GM12878 (cell line): ENCODE data around the gene ZBTB7B. TPM values are rescaled to one million over a fixed set of nuclear protein-coding genes. Genes with fewer than 3 reads are reported as not detected.

ENCODE experiments used
- ATAC-seq: fragments of 200-7000 bp; cut with Tn5 transposase; 3 replicates; pipeline ENCODE4 v1.9.1; 2020; ENCODE audit warnings: mild to moderate bottlenecking, moderate library complexity
- BruUV-seq: library from RNA; stranded (reverse); fragments of 400-500 nt; replicated peaks from 2 replicates; lab custom pipeline; 2021; lab: Mats Ljungman, UMichigan
- CTCF ChIA-PET: fragments of 300-600 bp; sonication (Branson Sonifier 250); formaldehyde crosslinking; extraction: SDS; loops from one replicate; lab custom pipeline; 2021; ENCODE audit warnings: inconsistent platforms; lab: Yijun Ruan, JAX
- POLR2A ChIA-PET: fragments of 350-600 bp; formaldehyde crosslinking; extraction: SDS; loops from one replicate; lab custom pipeline; 2021; ENCODE audit warnings: inconsistent platforms; lab: Charles Lee
- RAD21 ChIA-PET: fragments of 300-600 bp; sonication (Branson Sonifier 250); formaldehyde crosslinking; loops from one replicate; lab custom pipeline; 2023; ENCODE audit warnings: antibody characterized with exemption; ENCODE audit not compliant: unreplicated experiment; lab: Charles Lee
- SMC1A ChIA-PET: fragments of 300-600 bp; sonication (Branson Sonifier 250); formaldehyde crosslinking; loops from one replicate; lab custom pipeline; 2023; ENCODE audit not compliant: unreplicated experiment, uncharacterized antibody; lab: Charles Lee
- DNase-seq: peaks from one replicate; pipeline ENCODE4 v3.0.0-alpha.2; 2011; ENCODE audit warnings: low read depth, low spot score
- FAIRE-seq: peaks from 3 replicates; lab custom pipeline; 2011; peaks lifted over from hg19 to GRCh38; lab: Jason Lieb, UNC
- H2AFZ ChIP-seq: 2 replicates; pipeline ENCODE4 v1.6.0; 2011; ENCODE audit warnings: low read depth, low read length, control low read depth; ENCODE audit not compliant: control insufficient read depth
- H3K27ac ChIP-seq: 2 replicates; pipeline ENCODE4 v1.5.1; 2011; ENCODE audit warnings: control low read depth; ENCODE audit not compliant: control insufficient read depth, insufficient read depth
- H3K27me3 ChIP-seq, 2 experiments: replicated peaks in 1 of 2; 2 replicates each; pipeline versions ENCODE4 v1.6.0 to v1.6.1; 2011; ENCODE audit warnings: low read length in 1 of 2; ENCODE audit not compliant: control insufficient read depth in 2 of 2, insufficient read depth in 2 of 2
- H3K36me3 ChIP-seq, 2 experiments: 2 replicates each; pipeline ENCODE4 v1.5.1; 2011; ENCODE audit warnings: low read length in 1 of 2; ENCODE audit not compliant: control insufficient read depth in 2 of 2, insufficient read depth in 2 of 2
- H3K4me1 ChIP-seq: 2 replicates; pipeline ENCODE4 v1.6.1; 2011; ENCODE audit warnings: mild to moderate bottlenecking, low read length, moderate library complexity, mixed read lengths; ENCODE audit not compliant: control insufficient read depth, insufficient read depth
- H3K4me2 ChIP-seq: 2 replicates; pipeline ENCODE4 v1.6.0; 2011; ENCODE audit warnings: control low read depth; ENCODE audit not compliant: control insufficient read depth, insufficient read depth
- H3K4me3 ChIP-seq: fragments of 200-600 bp; sonication (generic); 2 replicates; pipeline ENCODE4 v1.5.1; 2016
- H3K79me2 ChIP-seq: 2 replicates; pipeline ENCODE4 v1.6.0; 2011; ENCODE audit warnings: low read length; ENCODE audit not compliant: control insufficient read depth, insufficient read depth
- H3K9ac ChIP-seq: 2 replicates; pipeline ENCODE4 v1.8.0; 2011; ENCODE audit warnings: low read length, control low read depth, mixed read lengths; ENCODE audit not compliant: control insufficient read depth, insufficient read depth
- H3K9me3 ChIP-seq: replicated peaks from 3 replicates; pipeline ENCODE4 v1.5.1; 2011; ENCODE audit warnings: mild to moderate bottlenecking, low read length; ENCODE audit not compliant: control insufficient read depth, insufficient read depth
- H4K20me1 ChIP-seq: 2 replicates; pipeline ENCODE4 v1.6.0; 2011; ENCODE audit not compliant: control insufficient read depth, insufficient read depth
- FOXK2 ChIP-seq: fragments of 450-650 bp; IDR thresholded peaks from 2 replicates; pipeline ENCODE4 v1.6.1; 2017; ENCODE audit warnings: mild to moderate bottlenecking, moderate library complexity
- SREBF1 ChIP-seq: IDR thresholded peaks from 2 replicates; pipeline ENCODE4 v1.6.1; 2012; ENCODE audit warnings: mild to moderate bottlenecking, low read length
- TCF7 ChIP-seq: IDR thresholded peaks from 2 replicates; pipeline ENCODE4 v1.6.1; 2014; ENCODE audit warnings: antibody characterized with exemption, borderline replicate concordance
- WGBS: methylation state at CpG from one replicate; pipeline ENCODE4 v1.1.6; 2016; ENCODE audit warnings: low lambda C conversion rate; ENCODE audit not compliant: insufficient replicate concordance, insufficient coverage; ENCODE audit errors: missing lambda C conversion rate; 5-methylcytosine and 5-hydroxymethylcytosine counted together
- in situ Hi-C: fragments of 300-500 bp; cut with MboI; formaldehyde crosslinking; loops from 9 replicates; pipeline ENCODE4 v1.14.3; 2018; ENCODE audit warnings: mixed read lengths
- intact Hi-C: fragments of 100-400 bp; cut with micrococcal nuclease; formaldehyde crosslinking; loops from one replicate; pipeline ENCODE4 v1.14.2; 2022; ENCODE audit not compliant: unreplicated experiment
- polyA plus RNA-seq, 11 experiments: library from polyadenylated mRNA; depleted of rRNA in 4 of 11; unstranded in 6 of 11; stranded (reverse) in 5 of 11; fragments of >200 nt; fragmentation: Nextera tagmentation in 4 of 11; fragmentation: Illumina TruSeq in 1 of 11; extraction: Ambion mirVana in 4 of 11; extraction: Trizol in 1 of 11; gene quantifications; 1 replicate in 1 of 11; 2 replicates in 10 of 11; pipeline versions ENCODE4 v1.2.1 to v1.2.3, GENCODE V29; 2011 to 2016; ENCODE audit warnings: inconsistent platforms in 2 of 11, missing spikeins in 2 of 11, low read depth in 1 of 11
- total RNA-seq, 4 experiments: library from RNA; depleted of rRNA in 3 of 4; stranded (reverse); fragments of >200 nt in 3 of 4; fragmentation: Illumina TruSeq in 1 of 4; extraction: Trizol in 1 of 4; gene quantifications; 2 replicates each; pipeline versions ENCODE4 v1.2.1 to v1.2.3, GENCODE V29; 2013 to 2021
- TF ChIP-seq, protein P1 (sequence below): fragments of 450-650 bp; IDR thresholded peaks from 2 replicates; pipeline ENCODE4 v1.6.1; 2017; ENCODE audit warnings: borderline replicate concordance
- TF ChIP-seq, protein P2 (sequence below): IDR thresholded peaks from 2 replicates; pipeline ENCODE4 v1.6.1; 2012; ENCODE audit warnings: low read depth, low read length, improper control_type of control experiment

ZBTB7B gene
- total and polyA plus RNA-seq, 10 of the 15 experiments (the other 5 are each of a cell fraction or from before 2014, with no cell fraction given), result 0.11 to 44.9 (median 11.3) TPM

DNA sequence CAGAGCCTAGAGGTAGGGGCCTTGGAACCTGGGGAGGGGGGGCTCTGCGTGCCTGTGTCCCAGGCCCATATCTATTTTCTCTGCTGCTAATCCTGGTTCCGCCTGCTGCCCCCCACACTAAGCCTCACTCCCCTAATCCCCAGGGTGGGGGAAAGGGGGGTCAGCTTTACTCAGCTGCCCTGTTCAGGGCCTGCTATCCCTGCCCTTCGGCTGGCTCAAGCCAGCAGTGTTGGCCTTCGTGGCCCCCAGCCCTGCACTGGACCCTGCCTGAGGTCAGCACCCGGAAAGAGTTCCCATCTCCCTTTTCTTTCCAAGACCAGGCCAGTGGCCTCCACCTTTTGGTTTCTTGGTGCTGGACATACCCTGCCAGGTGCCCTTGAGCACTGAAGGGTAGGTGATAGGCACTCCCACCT, 8.4 kb downstream of the ZBTB7B start:
- SMC1A ChIA-PET, result no interaction called here

DNA sequence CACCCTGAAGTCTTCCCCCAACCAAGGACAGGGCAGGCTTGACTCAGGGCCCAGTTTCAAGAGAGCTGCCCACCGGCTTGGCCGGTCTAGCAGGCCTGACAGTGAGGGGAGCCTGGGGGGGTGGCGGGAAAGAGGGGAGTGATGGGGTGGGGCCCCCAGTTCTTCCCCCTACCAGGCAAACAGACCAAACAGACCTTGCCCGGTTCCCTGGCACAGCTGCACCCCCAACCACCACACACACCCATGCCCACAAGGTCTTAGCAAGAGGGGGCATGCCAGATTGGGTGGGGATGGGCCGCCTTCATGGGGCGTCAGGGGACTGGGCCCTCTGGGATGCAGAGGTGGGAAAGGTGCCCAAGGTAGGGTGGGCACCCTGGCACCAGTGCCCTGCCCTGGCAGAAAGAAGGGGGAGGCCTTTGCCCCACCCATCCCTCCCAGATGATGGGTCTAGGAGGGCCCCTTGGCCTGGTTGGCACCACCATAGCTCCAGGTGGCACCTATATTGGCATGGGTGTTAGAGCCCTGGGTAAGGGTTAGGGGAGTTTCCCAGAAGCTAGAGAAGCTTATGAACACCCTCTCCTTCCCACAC, 8.9 kb downstream of the ZBTB7B start:
- H3K36me3 ChIP-seq, result peaks cover 0 to 21% of the 10 kb centered on the region in 2 experiments; a peak in 3 of 4 replicates
- FAIRE-seq (no peak), DNase-seq (no peak), ATAC-seq (no peak)
- ChIA-PET CTCF (interaction anchor here (1.1 to 2.1 kb wide), 2 partner anchors 12 to 33 kb away, joined by 6 to 9 read pairs; no protein-coding TSS in a partner anchor), POLR2A (interaction anchor here (1.4 kb wide), 1 partner anchor 23 kb away, joined by 3 read pairs; no protein-coding TSS in a partner anchor), SMC1A (interaction anchor here (0.6 kb wide), 1 partner anchor 24 kb away, joined by 3 read pairs; no protein-coding TSS in a partner anchor), RAD21 (interaction anchor here (1.1 kb wide), 1 partner anchor 12 kb away, joined by 5 read pairs; no protein-coding TSS in a partner anchor)
- intact Hi-C loops (no loop called here), in situ Hi-C loops (no loop called here)
- 0 out of 2 replicates have a peak, but pooled peaks cover 3% of the 10 kb centered on the region for H4K20me1 ChIP-seq
- peaks cover 41% of the 10 kb centered on the region for H3K4me1 ChIP-seq
- no peaks in the 10 kb centered on the region for H3K9me3 ChIP-seq
- H3K9ac ChIP-seq, result no peak overlapping the region
- no peak overlapping the region for H3K27ac ChIP-seq
- no TSS peak for BruUV-seq
- WGBS, result 98% methylated on average over 4 of the region's 6 CpGs
- no peak for TF ChIP-seq FOXK2
- TF ChIP-seq TCF7, result no peak
- no peak for TF ChIP-seq SREBF1
- TF ChIP-seq, protein P1, sequence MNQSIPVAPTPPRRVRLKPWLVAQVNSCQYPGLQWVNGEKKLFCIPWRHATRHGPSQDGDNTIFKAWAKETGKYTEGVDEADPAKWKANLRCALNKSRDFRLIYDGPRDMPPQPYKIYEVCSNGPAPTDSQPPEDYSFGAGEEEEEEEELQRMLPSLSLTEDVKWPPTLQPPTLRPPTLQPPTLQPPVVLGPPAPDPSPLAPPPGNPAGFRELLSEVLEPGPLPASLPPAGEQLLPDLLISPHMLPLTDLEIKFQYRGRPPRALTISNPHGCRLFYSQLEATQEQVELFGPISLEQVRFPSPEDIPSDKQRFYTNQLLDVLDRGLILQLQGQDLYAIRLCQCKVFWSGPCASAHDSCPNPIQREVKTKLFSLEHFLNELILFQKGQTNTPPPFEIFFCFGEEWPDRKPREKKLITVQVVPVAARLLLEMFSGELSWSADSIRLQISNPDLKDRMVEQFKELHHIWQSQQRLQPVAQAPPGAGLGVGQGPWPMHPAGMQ, result no peak
- H2AFZ ChIP-seq, result no peak overlapping the region
- H3K27me3 ChIP-seq, result no peaks in the 10 kb centered on the region
- H3K79me2 ChIP-seq, result peaks cover 21% of the 10 kb centered on the region
- no peak overlapping the region for H3K4me2 ChIP-seq
- H3K4me3 ChIP-seq, result no peak overlapping the region

More for the DNA sequence above, 8.4 kb downstream of the ZBTB7B start:
- H3K4me3 ChIP-seq, result no peak overlapping the region
- peaks cover 26% of the 10 kb centered on the region for H3K79me2 ChIP-seq
- no peak overlapping the region for H3K9ac ChIP-seq
- POLR2A ChIA-PET, result interaction anchor here (0.6 to 1.4 kb wide), 2 partner anchors 11 to 23 kb away, joined by 3 read pairs; no protein-coding TSS in a partner anchor
- intact Hi-C loops (no loop called here), in situ Hi-C loops (no loop called here)
- no peak for FAIRE-seq
- TF ChIP-seq, protein P2, sequence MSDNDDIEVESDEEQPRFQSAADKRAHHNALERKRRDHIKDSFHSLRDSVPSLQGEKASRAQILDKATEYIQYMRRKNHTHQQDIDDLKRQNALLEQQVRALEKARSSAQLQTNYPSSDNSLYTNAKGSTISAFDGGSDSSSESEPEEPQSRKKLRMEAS, result no peak
- peaks cover 42% of the 10 kb centered on the region for H3K4me1 ChIP-seq
- H4K20me1 ChIP-seq, result 0 out of 2 replicates have a peak, but pooled peaks cover 3% of the 10 kb centered on the region
- 92% methylated on average over 5 of the region's 5 CpGs for WGBS
- H3K9me3 ChIP-seq, result no peaks in the 10 kb centered on the region
- no peaks in the 10 kb centered on the region for H3K27me3 ChIP-seq
- no peak for DNase-seq
- no TSS peak for BruUV-seq
- no peak overlapping the region for H3K27ac ChIP-seq
- CTCF ChIA-PET, result interaction anchor here (2.1 kb wide), 1 partner anchor 11 kb away, joined by 9 read pairs; no protein-coding TSS in a partner anchor
- H2AFZ ChIP-seq, result no peak overlapping the region
- RAD21 ChIA-PET, result interaction anchor here (0.8 kb wide), 2 partner anchors 27 to 56 kb away, joined by 3 read pairs; no protein-coding TSS in a partner anchor
- H3K36me3 ChIP-seq, result peaks cover 0 to 16% of the 10 kb centered on the region in 2 experiments; a peak in 3 of 4 replicates
- no peak for ATAC-seq
- no peak overlapping the region for H3K4me2 ChIP-seq
